ENCODE results near the gene RASA1.

DNA sequence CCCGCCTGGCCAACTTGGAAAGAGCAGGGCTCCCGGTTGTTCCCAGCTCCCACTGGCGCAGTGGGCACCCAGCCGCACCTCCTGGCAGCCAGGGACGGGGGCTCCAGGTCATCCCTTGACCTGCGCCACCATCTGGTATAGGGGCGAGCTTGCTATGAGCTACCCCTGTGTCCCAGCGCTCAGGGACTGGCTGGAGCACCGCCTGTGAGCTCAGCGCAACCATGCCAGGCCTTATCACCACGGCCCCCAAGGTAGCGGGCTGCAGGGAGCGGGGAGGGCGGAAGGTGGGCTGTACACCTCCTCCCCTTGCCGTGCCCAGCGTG, 15.4 kb upstream of the RASA1 start:
- TF ChIP-seq CTCF (IDR thresholded peaks at IDR 0.05; ENCODE audit: low read length): no peak
- no peak for TF ChIP-seq EZH2 (IDR thresholded peaks at IDR 0.05; ENCODE audit: borderline replicate concordance, low read length)

Measured in OCI-LY1 (cell line).